Measurements from ENCODE around the gene PAX4.

GRCh38 chr7:127588019-127588696 lies 29.8 kb downstream of the PAX4 start, which contains the start of gene ARF5:
- no peak for TF ChIP-seq POLR2AphosphoS5 (IDR thresholded peaks at IDR 0.05; ENCODE audit: low read depth)
- no peak for TF ChIP-seq CTCF (IDR thresholded peaks at IDR 0.05; ENCODE audit: insufficient read depth, low read length)
